Measurements from ENCODE around the gene S100A12.
"Not testable (repeated sequence)": the region's sequence is repeated elsewhere in the genome, so short reads cannot be mapped to it uniquely, and the experiment has no call there.

The S100A12 gene
- 0 reads per million in 3 experiments for total RNA-seq

- DNase-seq, result no peak
These were observed at the start of gene S100A12 for GRCh38 chr1:153375511-153375910. TSS of gene S100A12 (minus strand) at chr1:153375621. CDS start at chr1:153374592, 1,029 bp downstream.

DNA sequence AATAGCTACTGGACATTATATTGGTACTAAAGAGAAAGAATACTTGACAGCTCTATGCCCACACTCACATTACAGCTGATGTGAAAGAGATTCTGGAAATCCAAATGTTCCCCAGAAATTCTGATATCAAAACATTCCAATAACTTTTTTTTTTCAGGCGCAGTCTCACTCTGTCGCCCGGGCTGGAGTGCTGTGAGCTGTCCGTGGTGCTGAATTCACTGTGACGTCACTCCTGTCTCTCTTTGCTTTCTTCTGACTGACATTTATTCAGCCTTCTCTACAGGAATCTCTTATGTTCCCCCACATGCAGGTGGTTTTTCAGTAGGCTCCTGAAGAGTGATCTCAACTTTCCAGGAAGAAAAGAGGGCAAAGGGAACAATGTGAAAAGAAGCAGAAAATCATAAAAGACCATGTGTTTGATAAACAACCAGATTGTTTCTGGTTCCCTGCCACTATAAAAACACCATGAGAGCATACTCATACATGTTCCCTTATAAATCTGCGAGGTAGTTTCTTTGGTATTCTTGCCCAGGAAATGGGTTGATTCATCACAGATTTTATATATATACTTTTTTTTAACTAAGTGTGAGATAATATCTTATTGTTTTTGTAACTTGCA is 47.1 kb upstream of the S100A12 start:
- peak; percentile 50 for DNase-seq

GRCh38 chr1:153420306-153420705 is 44.9 kb upstream of the S100A12 start:
- no peak for DNase-seq

DNA sequence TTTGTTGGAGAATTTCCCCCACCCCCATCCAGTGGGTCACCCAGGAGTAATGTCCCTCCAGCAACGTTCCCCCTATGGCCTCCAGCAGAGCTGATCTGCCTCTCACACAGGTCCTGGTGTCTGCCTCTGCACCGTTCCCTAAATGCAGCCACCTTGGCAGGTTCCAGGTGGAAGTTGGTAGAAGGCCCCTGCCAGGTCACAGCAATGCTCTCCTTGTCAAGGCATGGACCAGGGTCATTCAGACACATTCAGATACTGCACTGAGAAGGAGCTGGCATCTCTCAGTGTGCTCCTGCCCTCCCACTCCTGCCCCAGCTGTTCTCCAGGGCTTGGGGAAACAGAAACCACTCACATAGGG is 44.0 kb upstream of the S100A12 start:
- not testable (repeated sequence) for DNase-seq

DNA sequence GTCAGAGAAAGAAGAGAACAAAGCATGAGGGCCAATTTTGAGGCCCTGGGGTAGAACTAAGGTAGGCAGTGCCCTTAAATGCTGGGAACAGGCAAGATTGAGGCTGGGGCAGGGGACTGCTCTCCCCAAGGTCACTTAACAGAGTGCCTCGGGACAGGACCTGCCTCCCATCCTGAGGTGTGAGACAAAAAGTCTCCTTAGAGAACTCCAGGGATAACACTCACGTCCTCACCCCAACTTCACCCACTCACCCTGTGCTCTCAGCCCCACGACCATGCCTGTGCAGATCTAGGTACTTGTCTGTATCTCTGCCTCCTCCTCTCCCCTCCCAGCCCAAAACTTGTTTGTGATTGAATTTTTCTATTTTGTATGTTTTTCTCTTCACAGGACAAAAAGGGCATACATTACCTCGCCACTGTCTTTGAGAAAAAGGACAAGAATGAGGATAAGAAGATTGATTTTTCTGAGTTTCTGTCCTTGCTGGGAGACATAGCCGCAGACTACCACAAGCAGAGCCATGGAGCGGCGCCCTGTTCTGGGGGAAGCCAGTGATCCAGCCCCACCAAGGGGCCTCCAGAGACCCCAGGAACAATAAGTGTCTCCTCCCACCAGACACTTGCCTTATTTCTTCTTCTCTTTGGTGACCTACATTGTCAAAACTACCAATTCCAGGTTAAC is 43.5 kb upstream of the S100A12 start:
- not testable (repeated sequence) for DNase-seq

DNA sequence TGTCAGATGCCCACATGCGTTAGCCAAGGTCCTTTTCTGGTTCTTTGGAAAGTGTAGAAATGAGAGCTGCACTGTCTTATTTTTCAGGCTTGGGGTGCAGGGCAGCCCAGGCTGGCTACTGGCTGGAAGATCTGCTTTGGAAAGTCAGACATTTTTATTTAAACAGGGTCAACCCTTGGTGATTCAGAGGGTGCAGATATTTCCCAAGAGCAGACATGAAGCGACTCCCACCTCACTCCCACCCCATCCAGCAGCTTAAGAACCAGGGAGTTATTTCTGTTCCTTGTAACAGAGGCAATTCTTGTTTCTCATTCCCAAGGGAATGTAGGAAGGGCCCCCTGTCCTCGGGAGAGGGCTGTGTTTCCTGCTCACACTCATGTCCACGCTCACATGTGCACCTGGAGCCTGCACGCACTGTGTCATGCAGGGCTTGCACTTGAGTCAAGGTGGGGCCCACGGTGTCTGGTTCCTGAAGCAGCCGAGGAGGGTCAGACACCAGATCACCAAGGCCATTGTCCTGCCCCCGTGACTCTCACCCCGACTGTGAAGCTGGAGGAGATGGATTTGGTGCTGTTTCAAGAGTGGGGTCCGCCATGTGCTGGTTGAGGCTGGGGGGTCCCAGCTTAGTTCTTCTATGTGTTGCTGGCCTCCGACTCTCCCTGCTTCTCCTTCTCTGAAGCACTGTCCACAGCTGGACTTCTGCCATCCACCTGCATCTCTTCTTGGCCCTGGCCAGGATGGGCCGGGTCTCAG is 41.9 kb upstream of the S100A12 start:
- no peak for DNase-seq

DNA sequence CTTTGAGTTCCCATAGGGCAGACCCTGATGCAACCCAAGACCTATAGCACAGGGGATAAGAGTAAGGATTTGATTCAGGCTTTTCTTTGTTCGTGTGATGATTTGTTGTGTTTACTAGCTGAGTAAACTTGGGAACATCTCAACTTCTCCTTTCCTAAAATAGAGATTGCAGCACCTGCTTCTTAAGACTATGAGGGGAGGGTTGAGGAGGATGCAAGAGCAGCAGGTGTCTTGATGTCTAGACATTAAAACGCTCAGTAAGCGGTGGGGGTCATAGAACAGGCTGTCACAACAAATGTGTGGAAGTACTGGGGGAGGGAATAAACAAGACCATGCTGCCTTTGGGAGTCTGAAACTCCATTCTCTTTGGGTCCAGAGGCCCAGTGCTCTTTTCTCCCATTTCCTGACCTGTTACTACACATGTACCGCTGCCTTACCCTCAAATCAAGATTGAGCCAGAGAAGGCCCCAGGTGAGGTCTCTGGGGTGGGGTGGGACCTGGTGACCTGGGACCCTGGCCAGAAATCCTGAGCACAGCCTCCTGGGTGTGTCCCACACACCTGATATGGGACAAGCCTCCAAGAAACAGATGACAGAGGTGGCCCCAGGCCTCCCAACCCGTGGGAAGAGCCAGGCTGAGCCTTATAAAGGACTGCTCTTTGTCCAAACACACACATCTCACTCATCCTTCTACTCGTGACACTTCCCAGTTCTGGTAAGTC is 40.6 kb upstream of the S100A12 start, which contains the start of gene S100A7A:
S100A7A (plus strand) TSS at position 671 of the 721 bp plus-strand sequence. CDS start 1,563 bp downstream, outside the sequence.
- no peak for DNase-seq

- DNase-seq, result not testable (repeated sequence)
These were observed 38.5 kb upstream of the S100A12 start for GRCh38 chr1:153413961-153414360.

DNA sequence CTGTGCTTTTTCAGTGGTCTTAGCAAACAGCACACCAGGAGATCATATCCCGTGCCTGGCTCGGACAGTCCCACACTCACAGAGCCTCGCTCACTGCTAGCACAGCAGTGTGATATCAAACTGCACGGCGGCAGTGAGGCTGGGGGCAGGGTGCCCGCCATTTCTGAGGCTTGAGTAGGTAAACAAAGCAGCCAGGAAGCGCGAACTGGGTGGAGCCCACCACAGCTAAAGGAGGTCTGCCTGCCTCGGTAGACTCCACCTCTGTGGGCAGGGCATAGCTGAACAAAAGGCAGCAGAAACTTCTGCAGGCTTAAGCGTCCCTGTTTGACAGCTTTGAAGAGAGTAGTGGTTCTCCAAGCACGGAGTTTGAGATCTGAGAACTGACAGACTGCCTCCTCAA is 31.9 kb upstream of the S100A12 start:
- DNase-seq, result peak; percentile 3

DNA sequence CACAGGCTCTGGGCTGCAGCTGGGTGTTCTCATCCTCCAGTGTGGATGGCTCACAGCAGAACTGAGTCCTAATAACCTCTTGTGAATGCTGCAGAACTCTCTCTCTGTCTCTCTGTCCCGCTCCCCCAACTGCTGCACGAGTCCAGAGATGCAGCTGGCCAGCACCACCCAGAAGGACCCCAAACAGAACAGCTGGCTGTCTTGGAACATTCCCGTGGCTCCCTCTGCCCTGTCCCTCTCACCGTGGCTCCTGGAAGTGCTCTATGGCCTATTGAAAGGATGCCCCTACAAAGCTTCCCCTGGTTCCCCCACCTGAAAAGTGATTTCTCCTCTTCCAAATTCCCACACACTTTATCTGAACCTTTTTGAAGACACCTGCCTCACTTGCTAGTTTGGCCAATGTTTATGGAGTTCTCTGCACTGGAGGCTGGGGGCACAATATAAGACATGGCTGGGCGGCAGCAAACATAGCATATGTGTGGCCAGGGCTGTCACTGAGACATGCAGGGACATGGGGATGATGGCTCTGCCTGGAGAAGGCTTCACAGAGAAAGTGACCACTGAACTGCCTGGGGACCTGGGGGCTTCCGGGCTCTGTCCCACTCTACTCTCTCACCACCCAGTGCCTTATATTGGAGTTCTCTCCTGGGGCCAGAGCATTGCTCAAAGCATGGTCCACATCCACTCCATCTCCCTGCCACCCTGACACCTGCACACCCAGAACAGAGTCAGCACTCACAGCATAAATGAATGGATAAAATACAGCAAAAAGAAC is 30.6 kb upstream of the S100A12 start:
- not testable (repeated sequence) for DNase-seq

DNA sequence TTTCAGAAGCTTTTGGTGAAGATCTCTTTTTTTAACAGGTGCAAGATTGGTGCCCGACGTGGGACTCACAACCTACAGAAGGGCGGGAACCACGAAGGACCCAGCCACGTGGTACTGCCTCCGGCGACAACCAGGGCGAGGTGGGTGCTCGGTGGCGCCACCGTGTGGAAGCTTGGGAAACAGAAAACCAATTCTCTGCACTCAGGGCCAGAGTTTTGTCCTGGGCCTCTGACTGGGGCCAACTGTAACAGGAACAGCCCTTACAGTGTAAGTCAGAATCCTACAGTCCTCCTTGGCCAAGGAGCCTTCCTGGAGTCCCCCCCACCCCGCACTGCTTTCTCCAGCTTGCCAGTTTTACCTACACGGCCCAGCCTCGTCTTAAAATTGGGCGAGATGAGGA is 29.3 kb upstream of the S100A12 start:
- DNase-seq, result peak; percentile 39

GRCh38 chr1:153404086-153404635 is 28.7 kb upstream of the S100A12 start:
- DNase-seq, result no peak

DNA sequence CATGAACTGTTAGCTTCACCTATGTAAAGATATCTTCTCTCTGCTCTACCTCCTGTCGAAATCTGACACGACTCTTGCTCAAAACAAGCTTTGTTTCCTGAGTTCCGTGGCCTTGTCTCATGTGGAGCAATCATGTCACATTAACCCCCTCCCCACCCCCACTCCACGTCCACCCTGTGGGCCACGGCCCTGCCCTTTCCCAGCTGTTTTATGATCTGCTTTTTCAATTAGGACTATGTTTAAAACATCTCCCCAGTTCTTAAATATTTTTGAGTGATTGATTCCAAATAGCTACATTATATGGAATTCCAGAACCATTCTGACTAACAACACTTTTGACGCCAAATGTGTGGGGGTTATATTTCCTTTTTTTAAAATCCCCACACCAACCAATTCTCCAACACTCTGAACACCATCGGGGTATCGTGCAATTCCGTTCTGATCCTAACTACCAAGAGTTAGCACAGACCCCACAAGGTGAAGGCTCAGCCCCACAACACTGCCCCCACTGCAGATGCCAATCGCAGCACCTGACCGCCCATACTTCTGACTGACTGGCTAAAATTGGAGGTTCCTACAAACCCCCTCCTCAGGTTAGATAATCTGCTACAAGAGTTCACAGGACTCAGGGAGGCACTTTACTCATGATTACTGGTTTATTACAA is 28.1 kb upstream of the S100A12 start:
- no peak for DNase-seq

DNA sequence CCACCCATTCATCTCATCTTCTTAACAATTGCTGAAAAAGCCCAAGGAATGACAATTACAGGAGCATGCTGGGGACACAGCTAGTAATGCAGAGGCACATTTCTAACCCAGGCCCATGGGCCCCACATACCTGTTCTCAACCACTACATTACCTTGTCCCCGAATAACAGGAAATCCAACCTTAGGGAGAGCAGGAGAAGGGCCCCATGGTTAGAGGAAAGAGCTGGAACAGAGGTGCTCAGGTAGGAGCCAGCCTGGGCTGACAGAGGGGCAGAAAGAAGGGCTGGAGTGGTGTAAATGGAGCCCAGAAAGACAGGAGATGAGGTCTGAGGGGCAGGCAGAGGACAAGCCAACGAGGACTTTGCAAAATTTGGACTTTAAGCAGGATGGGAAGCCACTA is 26.8 kb upstream of the S100A12 start:
- no peak for DNase-seq

DNA sequence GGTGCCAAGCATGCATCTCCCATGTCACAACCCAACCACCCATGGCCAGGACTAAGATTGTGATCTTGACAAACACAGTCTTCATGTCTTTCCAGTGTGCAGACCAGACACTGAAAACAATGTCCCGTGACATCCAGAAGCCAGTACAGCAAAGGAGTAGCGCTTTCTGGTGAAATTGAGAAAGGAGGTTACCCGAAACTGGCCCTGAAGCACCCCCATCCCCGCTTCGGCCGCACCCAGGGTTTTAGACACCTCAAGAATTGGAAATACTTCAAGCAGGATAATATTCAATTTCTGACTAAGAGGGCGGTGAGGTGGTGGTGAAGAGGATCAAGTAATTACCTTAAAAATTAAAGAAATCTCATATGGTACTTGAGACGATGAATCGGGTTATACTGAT is 26.0 kb upstream of the S100A12 start:
- no peak for DNase-seq

DNA sequence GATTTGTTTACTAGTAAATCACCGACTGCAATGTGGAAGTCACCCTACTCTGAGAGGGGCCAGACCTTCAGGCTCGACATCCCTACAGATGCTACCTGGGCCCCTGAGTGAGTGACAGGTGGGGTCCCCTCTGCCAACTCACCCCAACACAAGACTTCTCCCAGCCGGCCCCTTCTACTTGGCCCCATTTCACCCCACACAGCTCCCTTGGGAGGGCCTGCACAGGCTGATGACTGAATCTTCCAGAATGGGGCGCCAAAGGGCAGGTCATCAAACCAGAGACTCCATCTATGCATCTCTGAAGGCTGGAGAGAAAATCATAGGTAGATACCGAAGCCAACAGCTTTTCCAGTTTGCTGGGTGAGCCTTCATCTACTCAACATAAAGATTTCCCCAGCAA is 24.8 kb upstream of the S100A12 start:
- no peak for DNase-seq

DNA sequence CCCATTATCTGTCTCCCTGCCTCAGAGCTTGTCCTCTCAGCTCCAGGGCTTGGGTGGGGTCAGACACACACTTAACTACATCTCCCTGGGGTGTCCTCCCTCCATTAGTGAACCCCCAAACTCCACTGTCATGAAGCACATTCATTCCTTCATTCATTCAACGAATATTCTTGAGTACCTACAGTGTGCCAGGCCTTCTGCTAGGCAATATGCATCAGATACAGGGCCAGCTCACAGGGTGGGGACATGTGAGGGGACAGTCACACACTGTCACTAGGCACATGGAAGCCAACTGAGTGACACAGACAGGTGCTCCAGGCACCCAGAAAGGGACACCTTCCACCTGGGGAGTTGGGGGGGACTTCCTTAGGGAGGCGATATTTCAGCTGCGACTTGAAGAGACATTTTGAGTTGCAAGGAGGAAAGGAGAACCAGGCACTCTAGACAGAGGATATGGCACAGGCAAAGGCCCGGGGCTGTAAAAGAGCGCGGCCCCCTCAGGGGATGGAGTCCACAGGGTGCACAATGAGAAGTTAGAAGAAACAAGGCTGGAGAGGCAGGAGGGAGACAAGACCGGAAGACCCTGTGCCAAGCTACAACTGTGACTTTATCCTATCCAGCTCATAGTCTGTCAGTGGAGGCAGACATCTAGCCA is 24.1 kb upstream of the S100A12 start:
- DNase-seq, result no peak

GRCh38 chr1:153397924-153398651 is 22.7 kb upstream of the S100A12 start:
- no peak for DNase-seq

DNA sequence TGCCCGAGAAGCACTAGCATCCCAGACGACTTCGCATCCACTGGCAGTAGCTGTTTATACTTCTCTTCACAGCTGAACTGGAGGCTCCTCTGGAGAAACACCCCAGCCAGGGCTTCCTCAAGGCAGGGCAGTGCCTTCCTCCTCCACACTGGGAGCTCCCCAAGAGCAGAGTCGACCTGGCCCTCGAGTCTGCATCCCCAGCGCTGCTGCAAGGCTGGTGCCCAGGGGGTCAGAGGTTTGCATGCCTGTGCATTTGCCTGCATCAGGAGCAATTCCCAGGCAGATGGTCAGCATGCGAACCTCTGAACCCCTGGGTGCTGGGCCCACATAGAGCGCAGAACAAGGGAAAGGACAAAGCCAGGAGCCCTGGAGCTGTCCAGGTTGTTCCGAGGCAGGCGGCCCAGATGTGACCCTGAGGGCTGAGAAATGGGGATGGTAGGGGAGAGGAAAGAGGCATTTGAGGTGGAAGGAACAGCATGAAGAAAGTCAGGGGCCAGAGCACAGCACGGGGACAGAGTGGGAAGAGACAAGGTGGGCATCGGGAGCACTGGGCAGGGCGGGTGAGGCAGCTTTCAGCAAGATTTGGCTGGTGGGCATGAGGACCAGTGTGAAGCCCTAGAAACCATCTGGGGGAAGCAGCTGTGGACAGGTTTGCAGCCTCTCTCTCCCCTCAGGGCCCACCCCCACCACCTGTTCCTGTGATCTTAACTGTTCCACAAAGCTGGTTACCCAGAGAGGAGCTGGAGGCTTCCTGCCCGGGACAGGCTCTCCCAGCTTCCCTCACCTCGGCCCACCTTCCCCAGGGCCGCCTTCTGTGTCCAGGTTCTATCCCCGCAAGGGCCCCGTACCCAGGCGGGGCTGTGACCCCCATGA is 21.9 kb upstream of the S100A12 start:
- no peak for DNase-seq
